ENCODE data around the gene RBX1. TPM values are rescaled to one million over a fixed set of nuclear protein-coding genes. Genes with fewer than 3 reads are reported as not detected.
"Not testable (repeated sequence)": the region's sequence is repeated elsewhere in the genome, so short reads cannot be mapped to it uniquely, and the experiment has no call there.

RBX1 gene
- 107 TPM for polyA plus RNA-seq (2013, experiment 1 of 2)
- 103 TPM for polyA plus RNA-seq (2013, experiment 2 of 2)

DNA sequence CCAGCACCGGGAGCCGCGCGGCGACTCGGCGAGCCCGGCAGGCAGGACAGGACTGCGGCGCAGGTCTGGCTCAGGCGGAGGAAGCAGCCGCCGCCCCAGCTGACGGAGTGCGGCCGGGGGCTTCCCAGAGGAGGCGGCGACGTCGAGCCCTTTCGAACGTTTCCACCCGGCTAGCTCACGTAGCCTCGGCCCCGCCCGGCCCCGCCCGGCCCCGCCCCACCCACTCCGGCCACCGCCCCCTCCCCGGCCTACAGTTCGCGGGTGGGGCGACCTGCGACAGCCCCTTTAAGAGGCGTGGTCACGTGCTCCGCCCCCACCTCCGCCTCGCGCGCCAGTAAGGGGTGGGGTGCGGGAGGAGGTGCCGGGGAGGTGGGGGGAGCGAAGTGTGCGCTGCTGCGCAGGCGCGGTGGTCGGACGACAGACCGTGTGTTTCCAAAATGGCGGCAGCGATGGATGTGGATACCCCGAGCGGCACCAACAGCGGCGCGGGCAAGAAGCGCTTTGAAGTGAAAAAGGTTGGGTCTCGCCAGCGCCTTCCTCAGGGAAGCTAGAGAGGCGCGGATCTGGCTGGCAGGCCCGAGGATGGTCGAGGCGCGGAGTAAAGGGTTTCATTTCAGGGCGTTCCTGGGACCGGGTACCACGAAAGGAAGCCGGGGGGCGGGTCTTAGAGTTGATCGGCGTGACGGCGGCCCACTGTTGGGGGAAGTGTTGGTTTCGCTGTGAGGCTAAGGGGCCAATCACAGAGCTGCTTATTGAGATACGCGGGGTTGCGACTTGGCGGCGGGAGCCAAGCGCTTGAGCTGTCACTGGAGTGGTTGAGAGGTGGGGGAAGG lies at the start of gene RBX1:
TSS of gene RBX1 (plus strand) at position 417 of the 833 bp plus-strand sequence. CDS start at position 438, 21 bp downstream.
- peak within 1 kb of the TSS; percentile 61 for H3K4me2 ChIP-seq (ENCODE audit: low read length)
- H3K27me3 ChIP-seq (ENCODE audit: insufficient read depth, low read length, poor library complexity): no peaks in the 10 kb centered on the region
- peaks cover 5% of the 10 kb centered on the region for H3K79me1 ChIP-seq (ENCODE audit: low read length)
- H2AK5ac ChIP-seq (ENCODE audit: low read length): peak within 1 kb of the TSS; percentile 2
- peak within 1 kb of the TSS; percentile 78 for H3K4ac ChIP-seq (ENCODE audit: low read depth, low read length)
- H3K36me3 ChIP-seq (ENCODE audit: control insufficient read depth, insufficient read depth, low read length): no peaks in the 10 kb centered on the region
- no peaks in the 10 kb centered on the region for H3K4me1 ChIP-seq (ENCODE audit: control insufficient read depth, low read depth, low read length)
- peak within 1 kb of the TSS; percentile 82 for H3K27ac ChIP-seq (ENCODE audit: low read depth, low read length)
- H2BK5ac ChIP-seq (ENCODE audit: low read length): peak within 1 kb of the TSS; percentile 71
- peak within 1 kb of the TSS; percentile 93 for H3K56ac ChIP-seq (ENCODE audit: low read length)
- WGBS (ENCODE audit: extremely low coverage, insufficient coverage, low lambda C conversion rate): no CpG with 5 or more reads among the region's 86 CpGs
- H3K23ac ChIP-seq (ENCODE audit: low read length): peak within 1 kb of the TSS; percentile 11
- H3K79me2 ChIP-seq (ENCODE audit: control insufficient read depth, insufficient read depth, low read length): peaks cover 26% of the 10 kb centered on the region
- peak within 1 kb of the TSS; percentile 91 for H3K9ac ChIP-seq (ENCODE audit: low read length)
- H2BK15ac ChIP-seq (replicated peaks; ENCODE audit: low read depth): no peak within 1 kb of the TSS
- peak within 1 kb of the TSS; percentile 89 for H3K18ac ChIP-seq (ENCODE audit: low read length)
- no peak within 1 kb of the TSS for H4K5ac ChIP-seq (ENCODE audit: low read length)
- peak; percentile 99 for DNase-seq
- H2BK120ac ChIP-seq (ENCODE audit: low read depth, low read length): peak within 1 kb of the TSS; percentile 76
- peak within 1 kb of the TSS; percentile 94 for H3K4me3 ChIP-seq (ENCODE audit: low read length)
- H4K8ac ChIP-seq (ENCODE audit: low read depth, low read length): peak within 1 kb of the TSS; percentile 100

DNA sequence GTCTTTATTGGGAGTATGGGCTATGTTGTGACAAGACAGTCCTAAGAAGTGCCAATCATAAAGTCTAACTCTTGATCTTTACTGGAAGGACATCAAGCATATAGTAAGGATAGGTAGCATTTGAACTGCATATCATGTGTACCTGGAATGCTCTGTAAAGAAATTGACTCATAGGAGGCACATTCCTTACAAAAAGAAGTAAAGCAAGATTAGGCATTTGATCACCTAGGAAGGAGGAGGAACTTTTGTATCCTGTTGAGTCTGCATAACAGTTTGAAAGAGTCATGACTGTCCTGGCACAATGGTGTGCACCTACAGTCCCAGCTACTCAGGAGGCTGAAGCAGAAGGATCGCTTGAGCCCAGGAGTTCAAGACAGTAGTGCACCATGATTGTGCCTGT lies 47.1 kb upstream of the RBX1 start:
- Histone ChIP-seq H2BK15ac (replicated peaks; ENCODE audit: low read depth) (no peak overlapping the region), H3K23ac (ENCODE audit: low read length) (no peak overlapping the region), H3K9ac (ENCODE audit: low read length) (no peak overlapping the region), H3K27ac (ENCODE audit: low read depth, low read length) (no peak overlapping the region), H3K27me3 (ENCODE audit: insufficient read depth, low read length, poor library complexity) (no peaks in the 10 kb centered on the region), H3K18ac (ENCODE audit: low read length) (no peak overlapping the region), H2AK5ac (ENCODE audit: low read length) (no peak overlapping the region), H4K8ac (ENCODE audit: low read depth, low read length) (no peak overlapping the region), H4K5ac (ENCODE audit: low read length) (no peak overlapping the region), H3K79me1 (ENCODE audit: low read length) (no peaks in the 10 kb centered on the region), H3K79me2 (ENCODE audit: control insufficient read depth, insufficient read depth, low read length) (no peaks in the 10 kb centered on the region), H3K36me3 (ENCODE audit: control insufficient read depth, insufficient read depth, low read length) (peaks cover 1% of the 10 kb centered on the region), H3K4ac (ENCODE audit: low read depth, low read length) (no peak overlapping the region), H2BK5ac (ENCODE audit: low read length) (no peak overlapping the region), H3K4me1 (ENCODE audit: control insufficient read depth, low read depth, low read length) (no peaks in the 10 kb centered on the region), H3K56ac (ENCODE audit: low read length) (no peak overlapping the region), H3K4me2 (ENCODE audit: low read length) (no peak overlapping the region), H3K4me3 (ENCODE audit: low read length) (no peak overlapping the region), H2BK120ac (ENCODE audit: low read depth, low read length) (no peak overlapping the region)
- no peak for DNase-seq
- no CpG with 5 or more reads among the region's 1 CpG for WGBS (ENCODE audit: extremely low coverage, insufficient coverage, low lambda C conversion rate)

DNA sequence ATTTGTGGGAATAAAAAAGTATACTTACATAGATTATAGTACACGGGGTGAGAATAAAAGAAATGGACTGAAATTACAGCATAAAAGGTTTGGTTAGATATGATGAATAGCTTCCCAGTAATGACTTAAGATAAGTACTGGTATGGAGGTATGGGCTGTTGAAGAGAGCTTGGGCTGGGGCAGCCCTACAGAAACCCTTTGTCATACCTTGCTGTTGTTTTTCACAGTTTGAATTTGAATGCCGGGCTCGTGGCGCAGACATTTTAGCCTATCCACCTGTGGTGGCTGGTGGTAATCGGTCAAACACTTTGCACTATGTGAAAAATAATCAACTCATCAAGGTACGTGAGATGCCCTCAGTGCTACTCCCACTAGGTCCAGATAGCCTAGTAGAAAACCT lies 42.3 kb upstream of the RBX1 start:
- no peak overlapping the region for H4K5ac ChIP-seq (ENCODE audit: low read length)

DNA sequence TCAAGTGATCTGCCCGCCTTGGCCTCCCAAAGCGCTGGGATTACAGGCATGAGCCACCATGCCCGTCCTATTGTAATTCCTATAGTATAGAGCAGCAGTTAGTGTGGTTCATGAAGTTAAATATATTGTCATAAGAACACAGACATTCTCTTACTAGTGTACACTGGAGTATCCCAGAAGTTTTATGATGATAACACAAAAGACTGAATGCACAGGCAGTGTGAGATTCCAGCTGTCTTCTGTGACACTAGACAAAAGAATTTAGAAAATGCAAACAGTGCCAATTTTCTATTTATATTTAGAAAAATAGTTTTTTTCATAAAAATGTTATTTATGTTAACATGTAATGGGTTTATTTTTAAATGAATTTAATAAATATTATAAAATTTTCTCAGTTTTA lies 39.4 kb upstream of the RBX1 start:
- DNase-seq: no peak

More for the DNA sequence above, 42.3 kb upstream of the RBX1 start:
- no CpG with 5 or more reads among the region's 6 CpGs for WGBS (ENCODE audit: extremely low coverage, insufficient coverage, low lambda C conversion rate)
- no peak overlapping the region for H3K18ac ChIP-seq (ENCODE audit: low read length)
- H2BK5ac ChIP-seq (ENCODE audit: low read length): no peak overlapping the region
- H3K36me3 ChIP-seq (ENCODE audit: control insufficient read depth, insufficient read depth, low read length): peaks cover 1% of the 10 kb centered on the region
- H3K4me2 ChIP-seq (ENCODE audit: low read length): no peak overlapping the region
- H2AK5ac ChIP-seq (ENCODE audit: low read length): no peak overlapping the region
- DNase-seq: no peak
- H3K56ac ChIP-seq (ENCODE audit: low read length): no peak overlapping the region
- no peak overlapping the region for H3K4me3 ChIP-seq (ENCODE audit: low read length)
- H2BK15ac ChIP-seq (replicated peaks; ENCODE audit: low read depth): no peak overlapping the region
- no peak overlapping the region for H3K9ac ChIP-seq (ENCODE audit: low read length)
- H3K4me1 ChIP-seq (ENCODE audit: control insufficient read depth, low read depth, low read length): no peaks in the 10 kb centered on the region
- H3K79me2 ChIP-seq (ENCODE audit: control insufficient read depth, insufficient read depth, low read length): no peaks in the 10 kb centered on the region
- H2BK120ac ChIP-seq (ENCODE audit: low read depth, low read length): no peak overlapping the region
- H3K79me1 ChIP-seq (ENCODE audit: low read length): no peaks in the 10 kb centered on the region
- H3K27me3 ChIP-seq (ENCODE audit: insufficient read depth, low read length, poor library complexity): no peaks in the 10 kb centered on the region
- no peak overlapping the region for H3K4ac ChIP-seq (ENCODE audit: low read depth, low read length)
- no peak overlapping the region for H3K27ac ChIP-seq (ENCODE audit: low read depth, low read length)
- H4K8ac ChIP-seq (ENCODE audit: low read depth, low read length): no peak overlapping the region
- no peak overlapping the region for H3K23ac ChIP-seq (ENCODE audit: low read length)

DNA sequence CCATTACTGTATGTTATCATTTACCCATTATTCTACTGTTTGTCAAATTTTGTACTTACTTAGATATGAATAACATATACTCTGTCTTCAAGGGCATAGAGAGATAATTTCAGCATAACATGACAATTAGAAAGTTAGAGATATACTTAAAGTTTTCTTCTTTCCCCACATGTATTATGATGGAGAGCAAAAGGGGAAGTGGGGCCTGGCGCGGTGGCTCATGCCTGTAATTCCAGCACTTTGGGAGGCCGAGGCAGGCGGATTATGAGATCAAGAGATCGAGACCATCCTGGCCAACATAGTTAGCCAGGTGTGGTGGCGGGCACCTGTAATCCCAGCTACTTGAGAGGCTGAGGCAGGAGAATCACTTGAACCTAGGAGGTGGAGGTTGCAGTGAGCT lies 38.2 kb upstream of the RBX1 start:
- H3K18ac ChIP-seq (ENCODE audit: low read length); H4K5ac ChIP-seq (ENCODE audit: low read length); H3K4me3 ChIP-seq (ENCODE audit: low read length); H3K27ac ChIP-seq (ENCODE audit: low read depth, low read length); H2AK5ac ChIP-seq (ENCODE audit: low read length); H3K4ac ChIP-seq (ENCODE audit: low read depth, low read length); H4K8ac ChIP-seq (ENCODE audit: low read depth, low read length); H3K23ac ChIP-seq (ENCODE audit: low read length); H3K4me1 ChIP-seq (ENCODE audit: control insufficient read depth, low read depth, low read length); H2BK120ac ChIP-seq (ENCODE audit: low read depth, low read length); H3K27me3 ChIP-seq (ENCODE audit: insufficient read depth, low read length, poor library complexity); H3K79me1 ChIP-seq (ENCODE audit: low read length); H2BK5ac ChIP-seq (ENCODE audit: low read length); H3K36me3 ChIP-seq (ENCODE audit: control insufficient read depth, insufficient read depth, low read length); H3K9ac ChIP-seq (ENCODE audit: low read length); H3K4me2 ChIP-seq (ENCODE audit: low read length); H3K79me2 ChIP-seq (ENCODE audit: control insufficient read depth, insufficient read depth, low read length); H2BK15ac ChIP-seq (replicated peaks; ENCODE audit: low read depth); H3K56ac ChIP-seq (ENCODE audit: low read length); DNase-seq: not testable (repeated sequence)
- no CpG with 5 or more reads among the region's 6 CpGs for WGBS (ENCODE audit: extremely low coverage, insufficient coverage, low lambda C conversion rate)

More for the DNA sequence above, 39.4 kb upstream of the RBX1 start:
- no peak overlapping the region for H4K5ac ChIP-seq (ENCODE audit: low read length)
- H2BK120ac ChIP-seq (ENCODE audit: low read depth, low read length): no peak overlapping the region
- H3K4ac ChIP-seq (ENCODE audit: low read depth, low read length): no peak overlapping the region
- no peak overlapping the region for H3K18ac ChIP-seq (ENCODE audit: low read length)
- H3K4me1 ChIP-seq (ENCODE audit: control insufficient read depth, low read depth, low read length): no peaks in the 10 kb centered on the region
- no peak overlapping the region for H3K27ac ChIP-seq (ENCODE audit: low read depth, low read length)
- H2BK5ac ChIP-seq (ENCODE audit: low read length): no peak overlapping the region
- H3K79me1 ChIP-seq (ENCODE audit: low read length): no peaks in the 10 kb centered on the region
- no CpG with 5 or more reads among the region's 3 CpGs for WGBS (ENCODE audit: extremely low coverage, insufficient coverage, low lambda C conversion rate)
- no peak overlapping the region for H3K56ac ChIP-seq (ENCODE audit: low read length)
- H2BK15ac ChIP-seq (replicated peaks; ENCODE audit: low read depth): no peak overlapping the region
- H3K23ac ChIP-seq (ENCODE audit: low read length): no peak overlapping the region
- no peak overlapping the region for H3K4me2 ChIP-seq (ENCODE audit: low read length)
- no peaks in the 10 kb centered on the region for H3K79me2 ChIP-seq (ENCODE audit: control insufficient read depth, insufficient read depth, low read length)
- no peaks in the 10 kb centered on the region for H3K27me3 ChIP-seq (ENCODE audit: insufficient read depth, low read length, poor library complexity)
- no peak overlapping the region for H4K8ac ChIP-seq (ENCODE audit: low read depth, low read length)
- H3K4me3 ChIP-seq (ENCODE audit: low read length): no peak overlapping the region
- H2AK5ac ChIP-seq (ENCODE audit: low read length): no peak overlapping the region
- H3K36me3 ChIP-seq (ENCODE audit: control insufficient read depth, insufficient read depth, low read length): peaks cover 3% of the 10 kb centered on the region
- H3K9ac ChIP-seq (ENCODE audit: low read length): no peak overlapping the region

All from mesendoderm (in vitro differentiated cells).